H1 (cell line): ENCODE data around the gene TMEM131L. TPM values are rescaled to one million over a fixed set of nuclear protein-coding genes. Genes with fewer than 3 reads are reported as not detected.

Experiments used
- CHD7 ChIP-seq: fragments of 300-600 bp; sonication (generic); IDR thresholded peaks from 2 replicates; pipeline ENCODE4 v1.7.1; 2012; ENCODE audit warnings: low read length, moderate library complexity, mild to moderate bottlenecking, inconsistent platforms; ENCODE audit not compliant: insufficient replicate concordance
- polyA plus RNA-seq, 7 experiments: library from polyadenylated mRNA; depleted of rRNA in 3 of 7; stranded (reverse) in 5 of 7; unstranded in 2 of 7; fragments of >200 nt in 5 of 7; fragments of 200-250 nt in 2 of 7; gene quantifications; 1 replicate in 5 of 7; 2 replicates in 1 of 7; 4 replicates in 1 of 7; pipeline versions ENCODE4 v1.2.1 to v1.2.3, GENCODE V29; 2011 to 2013; ENCODE audit warnings: missing spikeins in 2 of 7, mixed read lengths in 2 of 7
- total RNA-seq: library from RNA; stranded (reverse); fragmentation: NEBNext Ultra II Directional; extraction: Animal tissue kit (Norgen Biotek cat#: 25700); gene quantifications from 2 replicates; pipeline ENCODE4 v1.2.1, GENCODE V29; 2021

Gene TMEM131L
- total and polyA plus RNA-seq, 2 of the 8 experiments (the other 6 are each of a cell fraction or from before 2014, with no cell fraction given), result 14.3 to 26.1 TPM

GRCh38 chr4:153619811-153620210 lies 153.7 kb downstream of the TMEM131L start (continued):
- peak; percentile 18 for TF ChIP-seq CHD7
